HepG2 (cell line): Measurements from ENCODE around the gene TGFBRAP1. TPM values are rescaled to one million over a fixed set of nuclear protein-coding genes. Genes with fewer than 3 reads are reported as not detected.

Experiments used
- ATAC-seq: fragments of 200-7000 bp; cut with Tn5 transposase; 3 replicates; pipeline ENCODE4 v1.9.1; 2020; ENCODE audit warnings: mild to moderate bottlenecking, moderate library complexity
- BruUV-seq: library from RNA; stranded (reverse); fragments of 400-500 nt; replicated peaks from 2 replicates; lab custom pipeline; 2021; lab: Mats Ljungman, UMichigan
- CTCF ChIA-PET: fragments of 300-600 bp; formaldehyde crosslinking; extraction: SDS; loops from one replicate; lab custom pipeline; 2021; ENCODE audit warnings: low total read pairs, inconsistent platforms, low intra/inter-chr PET ratio; lab: Yijun Ruan, JAX
- POLR2A ChIA-PET: fragments of 350-600 bp; sonication (Branson Sonifier 250); formaldehyde crosslinking; loops from one replicate; lab custom pipeline; 2020; ENCODE audit warnings: antibody characterized with exemption, inconsistent platforms; lab: Yijun Ruan, JAX
- DNase-seq: peaks from one replicate; pipeline ENCODE4 v3.0.0-alpha.2; 2015; ENCODE audit warnings: low spot score
- FAIRE-seq: peaks from 3 replicates; lab custom pipeline; 2011; peaks lifted over from hg19 to GRCh38; lab: Jason Lieb, UNC
- H2AFZ ChIP-seq: one replicate; pipeline ENCODE4 v1.6.1; 2011; ENCODE audit warnings: low read length, inconsistent platforms
- H3K27ac ChIP-seq: fragments of 300-600 bp; 3 replicates; pipeline ENCODE4 v1.8.0; 2011; ENCODE audit warnings: mixed run types, mild to moderate bottlenecking, mixed read lengths, low read length, inconsistent platforms; ENCODE audit not compliant: insufficient read depth; ENCODE audit errors: extremely low read length
- H3K27me3 ChIP-seq, 2 experiments: fragments of 200-600 bp in 1 of 2; 2 replicates in 1 of 2; 3 replicates in 1 of 2; pipeline versions ENCODE4 v1.6.0 to v1.8.0; 2011; ENCODE audit warnings: low read length in 2 of 2, mild to moderate bottlenecking in 2 of 2, moderate library complexity in 2 of 2, inconsistent platforms in 1 of 2; ENCODE audit not compliant: insufficient read depth in 2 of 2, control insufficient read depth in 1 of 2
- H3K36me3 ChIP-seq, 2 experiments: fragments of 200-600 bp in 1 of 2; replicated peaks in 1 of 2; 2 replicates in 1 of 2; 3 replicates in 1 of 2; pipeline versions ENCODE4 v1.5.1 to v1.8.0; 2011; ENCODE audit warnings: low read length in 2 of 2, inconsistent platforms in 1 of 2; ENCODE audit not compliant: insufficient read depth in 2 of 2, control insufficient read depth in 1 of 2
- H3K4me1 ChIP-seq: 2 replicates; pipeline ENCODE4 v1.5.1; 2012; ENCODE audit warnings: low read length, inconsistent platforms; ENCODE audit not compliant: insufficient read depth
- H3K4me2 ChIP-seq: 2 replicates; pipeline ENCODE4 v1.6.0; 2011; ENCODE audit warnings: low read depth, low read length, inconsistent platforms
- H3K4me3 ChIP-seq, 3 experiments: fragments of 200-600 bp in 1 of 3; sonication (generic), shearing (Covaris generic) in 1 of 3; replicated peaks in 1 of 3; 2 replicates each; pipeline ENCODE4 v1.5.1; 2011 to 2016; ENCODE audit warnings: low read length in 3 of 3, inconsistent platforms in 2 of 3, low read depth in 2 of 3, mild to moderate bottlenecking in 2 of 3, control low read depth in 1 of 3, mixed read lengths in 1 of 3; ENCODE audit not compliant: insufficient read depth in 1 of 3
- H3K79me2 ChIP-seq: one replicate; pipeline ENCODE4 v1.6.1; 2011; ENCODE audit warnings: low read length, inconsistent platforms; ENCODE audit not compliant: insufficient read depth
- H3K9ac ChIP-seq: 2 replicates; pipeline ENCODE4 v1.6.0; 2011; ENCODE audit warnings: mild to moderate bottlenecking, low read depth, low read length, inconsistent platforms; ENCODE audit not compliant: insufficient read depth
- H3K9me3 ChIP-seq: 2 replicates; pipeline ENCODE4 v1.5.1; 2012; ENCODE audit warnings: mild to moderate bottlenecking, low read length
- H4K20me1 ChIP-seq: 2 replicates; pipeline ENCODE4 v1.6.0; 2011; ENCODE audit warnings: inconsistent platforms, mild to moderate bottlenecking, low read length, moderate library complexity; ENCODE audit not compliant: insufficient read depth
- ATF1 ChIP-seq: IDR thresholded peaks from 2 replicates; pipeline ENCODE4 v1.6.1; 2016; ENCODE audit warnings: mild to moderate bottlenecking, control low read depth
- GABPA ChIP-seq, 2 experiments: IDR thresholded peaks; 2 replicates each; pipeline ENCODE4 v1.6.1; 2011 to 2016; ENCODE audit warnings: low read depth in 2 of 2, low read length in 1 of 2, missing biosample characterization in 1 of 2, missing genetic modification characterization in 1 of 2
- GFI1 ChIP-seq: sonication (generic); formaldehyde crosslinking; IDR thresholded peaks from 2 replicates; pipeline ENCODE4 v1.5.0; 2020; ENCODE audit warnings: missing genetic modification reagents, mild to moderate bottlenecking, borderline replicate concordance
- NFATC3 ChIP-seq: sonication (generic); formaldehyde crosslinking; IDR thresholded peaks from 2 replicates; pipeline ENCODE4 v1.5.1; 2020; ENCODE audit warnings: mild to moderate bottlenecking, missing genetic modification reagents
- ZNF430 ChIP-seq: sonication (generic); formaldehyde crosslinking; IDR thresholded peaks from 2 replicates; pipeline ENCODE4 v1.9.0; 2021; ENCODE audit warnings: mild to moderate bottlenecking, missing genetic modification reagents
- ZNF496 ChIP-seq: sonication (generic); formaldehyde crosslinking; IDR thresholded peaks from 2 replicates; pipeline ENCODE4 v1.8.1; 2023; ENCODE audit warnings: mild to moderate bottlenecking, moderate library complexity, missing genetic modification reagents; ENCODE audit not compliant: insufficient replicate concordance
- ZNF510 ChIP-seq: sonication (generic); formaldehyde crosslinking; IDR thresholded peaks from 2 replicates; pipeline ENCODE4 v1.4.0; 2020; ENCODE audit warnings: low read depth, mild to moderate bottlenecking, missing genetic modification reagents
- WGBS: methylation state at CpG from one replicate; pipeline ENCODE4 v1.1.6; 2017; ENCODE audit warnings: low lambda C conversion rate; 5-methylcytosine and 5-hydroxymethylcytosine counted together
- in situ Hi-C: cut with HindIII; loops from 2 replicates; pipeline ENCODE4 v1.10.0; 2017; ENCODE audit warnings: low pct_unique_long_range_greater_than_20kb; ENCODE audit not compliant: extremely low pct_ligation_motif_present
- intact Hi-C: fragments of 100-400 bp; cut with micrococcal nuclease; formaldehyde crosslinking; loops from one replicate; pipeline ENCODE4 v1.10.0; 2022; ENCODE audit not compliant: unreplicated experiment
- polyA plus RNA-seq, 8 experiments: library from polyadenylated mRNA; depleted of rRNA in 3 of 8; stranded (reverse) in 7 of 8; unstranded in 1 of 8; fragments of >200 nt; fragmentation: Illumina TruSeq in 4 of 8; extraction: Trizol in 4 of 8; gene quantifications; 2 replicates each; pipeline versions ENCODE4 v1.2.1 to v1.2.3, GENCODE V29; 2011 to 2016; ENCODE audit warnings: low read depth in 4 of 8, missing spikeins in 1 of 8, mixed read lengths in 1 of 8; ENCODE audit not compliant: insufficient read depth in 1 of 8
- total RNA-seq, 5 experiments: library from RNA; depleted of rRNA; stranded (reverse); fragments of >200 nt; fragmentation: Illumina TruSeq; extraction: Trizol; gene quantifications; 2 replicates each; pipeline ENCODE4 v1.2.3, GENCODE V29; 2016; ENCODE audit warnings: low read depth in 1 of 5
- TF ChIP-seq, protein P1 (sequence below): sonication (generic); formaldehyde crosslinking; IDR thresholded peaks from 2 replicates; pipeline ENCODE4 v1.5.1; 2020; ENCODE audit warnings: mild to moderate bottlenecking, missing genetic modification reagents, moderate library complexity

Gene TGFBRAP1
- total and polyA plus RNA-seq, 2 of the 13 experiments (the other 11 are each of a cell fraction or from before 2014, with no cell fraction given), result 12.7 to 22.9 TPM

DNA sequence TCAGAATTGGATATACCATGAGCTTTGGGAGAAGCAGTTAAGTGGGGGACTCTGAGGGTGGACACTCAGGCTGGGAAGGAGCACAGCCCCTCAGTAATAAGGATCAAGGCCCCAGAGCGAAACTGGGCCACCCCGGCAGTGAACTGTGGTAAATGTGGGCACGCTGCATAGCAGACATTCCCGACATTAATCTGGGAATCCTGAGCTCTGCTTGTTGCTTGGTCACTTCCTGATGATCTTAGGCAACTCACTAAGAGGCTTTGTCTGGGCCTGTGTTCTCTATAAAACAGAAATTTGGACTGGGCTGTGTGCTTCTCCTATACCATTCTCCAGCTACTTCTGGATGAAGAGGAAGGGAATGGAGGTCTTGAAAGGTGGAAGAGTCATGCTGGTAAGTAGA is 4.8 kb downstream of the TGFBRAP1 start (continued):
- no peak for TF ChIP-seq GABPA (IDR thresholded peaks at IDR 0.05; ENCODE audit: low read depth, low read length)
- no peak for TF ChIP-seq GABPA (CRISPR knock-in tag; IDR thresholded peaks at IDR 0.05; ENCODE audit: low read depth)
- no peak for TF ChIP-seq ZNF496 (CRISPR knock-in tag)
- TF ChIP-seq ATF1, result no peak

DNA sequence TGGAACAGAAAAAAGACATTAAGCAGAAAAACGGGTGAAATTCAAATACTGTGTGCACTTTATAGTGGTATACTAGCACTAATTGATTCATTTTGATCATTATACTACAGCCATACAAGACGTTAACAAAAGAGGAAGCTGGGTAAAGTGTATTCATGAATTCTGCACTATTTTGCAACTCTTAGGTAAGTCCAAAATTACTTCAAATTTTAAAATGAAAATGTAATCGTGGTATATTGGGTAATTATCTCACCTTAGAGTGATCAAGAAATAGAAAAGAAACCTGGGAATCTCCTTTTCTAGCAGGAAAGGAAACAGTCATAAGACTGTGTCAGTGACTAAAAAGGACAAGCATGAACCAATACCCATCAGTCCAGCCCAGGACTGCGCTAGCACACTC is 5.4 kb downstream of the TGFBRAP1 start:
- 94% methylated on average over 4 of the region's 4 CpGs for WGBS
- CTCF ChIA-PET, result no interaction called here

More for the DNA sequence above, 5.4 kb downstream of the TGFBRAP1 start:
- Histone ChIP-seq H3K36me3 (peaks cover 7 to 30% of the 10 kb centered on the region in 2 experiments), H3K4me1 (peaks cover 33% of the 10 kb centered on the region), H3K4me3 (no peak overlapping the region), H3K4me2 (no peak overlapping the region), H3K27me3 (no peaks in the 10 kb centered on the region; a peak in 1 of 5 replicates), H3K9ac (no peak overlapping the region), H4K20me1 (peaks cover 6% of the 10 kb centered on the region; the same call in 1 of the 2 replicates), H3K27ac (no peak overlapping the region), H3K79me2 (peaks cover 92% of the 10 kb centered on the region), H2AFZ (no peak overlapping the region), H3K9me3 (no peaks in the 10 kb centered on the region)
- BruUV-seq, result no TSS peak
- TF ChIP-seq ZNF510 (CRISPR knock-in tag) (no peak), NFATC3 (CRISPR knock-in tag) (no peak), ZNF430 (CRISPR knock-in tag) (no peak), GFI1 (no peak)
- TF ChIP-seq, protein P1, sequence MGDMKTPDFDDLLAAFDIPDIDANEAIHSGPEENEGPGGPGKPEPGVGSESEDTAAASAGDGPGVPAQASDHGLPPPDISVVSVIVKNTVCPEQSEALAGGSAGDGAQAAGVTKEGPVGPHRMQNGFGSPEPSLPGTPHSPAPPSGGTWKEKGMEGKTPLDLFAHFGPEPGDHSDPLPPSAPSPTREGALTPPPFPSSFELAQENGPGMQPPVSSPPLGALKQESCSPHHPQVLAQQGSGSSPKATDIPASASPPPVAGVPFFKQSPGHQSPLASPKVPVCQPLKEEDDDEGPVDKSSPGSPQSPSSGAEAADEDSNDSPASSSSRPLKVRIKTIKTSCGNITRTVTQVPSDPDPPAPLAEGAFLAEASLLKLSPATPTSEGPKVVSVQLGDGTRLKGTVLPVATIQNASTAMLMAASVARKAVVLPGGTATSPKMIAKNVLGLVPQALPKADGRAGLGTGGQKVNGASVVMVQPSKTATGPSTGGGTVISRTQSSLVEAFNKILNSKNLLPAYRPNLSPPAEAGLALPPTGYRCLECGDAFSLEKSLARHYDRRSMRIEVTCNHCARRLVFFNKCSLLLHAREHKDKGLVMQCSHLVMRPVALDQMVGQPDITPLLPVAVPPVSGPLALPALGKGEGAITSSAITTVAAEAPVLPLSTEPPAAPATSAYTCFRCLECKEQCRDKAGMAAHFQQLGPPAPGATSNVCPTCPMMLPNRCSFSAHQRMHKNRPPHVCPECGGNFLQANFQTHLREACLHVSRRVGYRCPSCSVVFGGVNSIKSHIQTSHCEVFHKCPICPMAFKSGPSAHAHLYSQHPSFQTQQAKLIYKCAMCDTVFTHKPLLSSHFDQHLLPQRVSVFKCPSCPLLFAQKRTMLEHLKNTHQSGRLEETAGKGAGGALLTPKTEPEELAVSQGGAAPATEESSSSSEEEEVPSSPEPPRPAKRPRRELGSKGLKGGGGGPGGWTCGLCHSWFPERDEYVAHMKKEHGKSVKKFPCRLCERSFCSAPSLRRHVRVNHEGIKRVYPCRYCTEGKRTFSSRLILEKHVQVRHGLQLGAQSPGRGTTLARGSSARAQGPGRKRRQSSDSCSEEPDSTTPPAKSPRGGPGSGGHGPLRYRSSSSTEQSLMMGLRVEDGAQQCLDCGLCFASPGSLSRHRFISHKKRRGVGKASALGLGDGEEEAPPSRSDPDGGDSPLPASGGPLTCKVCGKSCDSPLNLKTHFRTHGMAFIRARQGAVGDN (CRISPR knock-in tag), result no peak
- in situ Hi-C loops, result no loop called here
- POLR2A ChIA-PET, result no interaction called here
- DNase-seq (no peak), ATAC-seq (no peak), FAIRE-seq (no peak)
- intact Hi-C loops, result no loop called here
